Hepatocyte (in vitro differentiated cells): Measurements from ENCODE around the gene UBE2O.

Experiments
- CTCF ChIP-seq: fragments of 200-600 bp; sonication (generic); IDR thresholded peaks from 2 replicates; pipeline ENCODE4 v1.5.1; 2016; ENCODE audit warnings: antibody characterized with exemption, mild to moderate bottlenecking; ENCODE audit not compliant: poor library complexity
- EZH2 ChIP-seq: fragments of 200-600 bp; sonication (generic); IDR thresholded peaks from 2 replicates; pipeline ENCODE4 v1.6.1; 2016; ENCODE audit warnings: antibody characterized with exemption, mild to moderate bottlenecking, borderline replicate concordance
- EZH2phosphoT487 ChIP-seq: fragments of 200-600 bp; sonication (generic); IDR thresholded peaks from one replicate; pipeline ENCODE4 v1.6.1; 2018; ENCODE audit warnings: antibody characterized with exemption, mild to moderate bottlenecking, low read depth, moderate library complexity; ENCODE audit not compliant: unreplicated experiment, severe bottlenecking

GRCh38 chr17:76441686-76442340, 11.1 kb downstream of the UBE2O start:
- TF ChIP-seq CTCF = no peak
- no peak for TF ChIP-seq EZH2
- TF ChIP-seq EZH2phosphoT487 = no peak
